Panc1 (cell line): ENCODE data around the gene ARHGEF38. TPM values are rescaled to one million over a fixed set of nuclear protein-coding genes. Genes with fewer than 3 reads are reported as not detected.

ENCODE experiments used
- ATAC-seq: fragments of 200-7000 bp; cut with Tn5 transposase; 2 replicates; pipeline ENCODE4 v1.9.1; 2020; ENCODE audit warnings: mild to moderate bottlenecking, moderate library complexity
- BruUV-seq: library from RNA; stranded (reverse); fragments of 400-500 nt; replicated peaks from 2 replicates; lab custom pipeline; 2021; lab: Mats Ljungman, UMichigan
- CTCF ChIA-PET: fragments of 300-600 bp; sonication (Branson Sonifier 250); formaldehyde crosslinking; loops from one replicate; lab custom pipeline; 2022; ENCODE audit warnings: antibody characterized with exemption; lab: Charles Lee
- POLR2A ChIA-PET: fragments of 300-600 bp; sonication (Branson Sonifier 250); formaldehyde crosslinking; loops from one replicate; lab custom pipeline; 2022; ENCODE audit warnings: antibody characterized with exemption; lab: Charles Lee
- DNase-seq: peaks from one replicate; pipeline ENCODE4 v3.0.0-alpha.2; 2010; ENCODE audit warnings: low read depth, low spot score
- H3K27ac ChIP-seq: 2 replicates; pipeline ENCODE4 v1.5.1; 2011; ENCODE audit warnings: mild to moderate bottlenecking, low read length, inconsistent platforms
- H3K27me3 ChIP-seq: fragments of 200-500 bp; sonication (Bioruptor generic); 2 replicates; pipeline ENCODE4 v1.6.0; 2014; ENCODE audit warnings: low read length, inconsistent platforms; ENCODE audit not compliant: control insufficient read depth, insufficient read depth
- H3K36me3 ChIP-seq: fragments of 200-500 bp; sonication (Bioruptor generic); 2 replicates; pipeline ENCODE4 v1.5.1; 2014; ENCODE audit warnings: inconsistent platforms, mild to moderate bottlenecking, low read length, moderate library complexity; ENCODE audit not compliant: control insufficient read depth, insufficient read depth
- H3K4me1 ChIP-seq: 2 replicates; pipeline ENCODE4 v1.5.1; 2011; ENCODE audit warnings: inconsistent platforms, mild to moderate bottlenecking, low read length, moderate library complexity; ENCODE audit not compliant: control insufficient read depth, insufficient read depth
- H3K4me3 ChIP-seq, 2 experiments: 2 replicates each; pipeline ENCODE4 v1.5.1; 2011 to 2012; ENCODE audit warnings: low read depth in 2 of 2, low read length in 2 of 2, mild to moderate bottlenecking in 2 of 2, inconsistent platforms in 1 of 2, moderate library complexity in 1 of 2
- H3K9me3 ChIP-seq: fragments of 200-500 bp; sonication (Bioruptor generic); 2 replicates; pipeline ENCODE4 v1.5.1; 2014; ENCODE audit warnings: low read depth, mild to moderate bottlenecking, inconsistent platforms, low read length, moderate library complexity; ENCODE audit not compliant: control insufficient read depth, insufficient read depth
- CTCF ChIP-seq: fragments of 450-650 bp; IDR thresholded peaks from 2 replicates; pipeline ENCODE4 v1.5.1; 2017; ENCODE audit warnings: mild to moderate bottlenecking
- POLR2AphosphoS5 ChIP-seq: IDR thresholded peaks from 2 replicates; pipeline ENCODE4 v1.6.1; 2012; ENCODE audit warnings: mild to moderate bottlenecking, low read depth, low read length, moderate library complexity
- REST ChIP-seq, 2 experiments: IDR thresholded peaks; 2 replicates each; pipeline ENCODE4 v1.6.1; 2011 to 2012; ENCODE audit warnings: low read depth in 2 of 2, control low read depth in 1 of 2, low read length in 1 of 2, mild to moderate bottlenecking in 1 of 2, moderate library complexity in 1 of 2; ENCODE audit not compliant: insufficient read depth in 1 of 2
- SIN3A ChIP-seq: IDR thresholded peaks from 2 replicates; pipeline ENCODE4 v1.6.1; 2012; ENCODE audit warnings: low read depth, mild to moderate bottlenecking, low read length, moderate library complexity, borderline replicate concordance; ENCODE audit not compliant: insufficient read depth
- TCF7L2 ChIP-seq: IDR thresholded peaks from 2 replicates; pipeline ENCODE4 v1.6.1; 2011; ENCODE audit warnings: mild to moderate bottlenecking, low read depth, low read length, inconsistent platforms
- in situ Hi-C: cut with HindIII; loops from 2 replicates; pipeline ENCODE4 v1.10.0; 2016; ENCODE audit warnings: low sequenced_read_pairs, low pct_unique_long_range_greater_than_20kb
- intact Hi-C: fragments of 100-400 bp; cut with micrococcal nuclease; formaldehyde crosslinking; loops from one replicate; pipeline ENCODE4 v1.10.0; 2022; ENCODE audit not compliant: unreplicated experiment
- total RNA-seq: library from RNA; stranded (reverse); gene quantifications from one replicate; pipeline ENCODE4 v1.2.1, GENCODE V29; 2021; ENCODE audit not compliant: unreplicated experiment

ARHGEF38 gene
- total RNA-seq, 1 experiment from 2014 or later: not detected

GRCh38 chr4:105650190-105650589 is 97.8 kb downstream of the ARHGEF38 start:
- TF ChIP-seq CTCF (no peak), SIN3A (no peak), POLR2AphosphoS5 (no peak), REST (IDR thresholded peaks at IDR 0.05; ENCODE audit: insufficient read depth in 1 of 2, low read depth in 2 of 2, low read length in 1 of 2) (no peak)
- ATAC-seq (no peak), DNase-seq (no peak)
- Histone ChIP-seq H3K36me3 (no peaks in the 10 kb centered on the region), H3K4me3 (no peak overlapping the region), H3K27ac (no peak overlapping the region), H3K27me3 (no peaks in the 10 kb centered on the region), H3K9me3 (no peaks in the 10 kb centered on the region), H3K4me1 (no peaks in the 10 kb centered on the region)
- no TSS peak for BruUV-seq
- POLR2A ChIA-PET: no interaction called here
- CTCF ChIA-PET: no interaction called here
- in situ Hi-C loops (no loop called here), intact Hi-C loops (loop anchor here (10.0 kb wide), 1 partner anchor 115 kb away; no protein-coding TSS in a partner anchor)

GRCh38 chr4:105651884-105652283 is 99.5 kb downstream of the ARHGEF38 start:
- DNase-seq: no peak
- in situ Hi-C loops (no loop called here), intact Hi-C loops (loop anchor here (10.0 kb wide), 1 partner anchor 117 kb away; no protein-coding TSS in a partner anchor)
- no peaks in the 10 kb centered on the region for H3K4me1 ChIP-seq
- no peaks in the 10 kb centered on the region; the same call in 1 of the 2 replicates for H3K27me3 ChIP-seq
- ChIA-PET CTCF (no interaction called here), POLR2A (no interaction called here)
- H3K9me3 ChIP-seq: no peaks in the 10 kb centered on the region
- H3K27ac ChIP-seq: no peak overlapping the region
- no TSS peak for BruUV-seq
- H3K4me3 ChIP-seq: no peak overlapping the region
- no peak for ATAC-seq
- no peaks in the 10 kb centered on the region for H3K36me3 ChIP-seq
- no peak for TF ChIP-seq TCF7L2
- no peak for TF ChIP-seq REST (IDR thresholded peaks at IDR 0.05; ENCODE audit: insufficient read depth in 1 of 2, low read depth in 2 of 2, low read length in 1 of 2)
- TF ChIP-seq CTCF: no peak
- TF ChIP-seq POLR2AphosphoS5: no peak
- TF ChIP-seq SIN3A: no peak
